Measurements from ENCODE around the gene ARRDC5. TPM values are rescaled to one million over a fixed set of nuclear protein-coding genes. Genes with fewer than 3 reads are reported as not detected.

ARRDC5 gene
- total and polyA plus RNA-seq, 2 of the 13 experiments (the other 11 are each of a cell fraction or from before 2014, with no cell fraction given), result not detected

- no peak for TF ChIP-seq ZNF646 (CRISPR knock-in tag; IDR thresholded peaks at IDR 0.05)
- TF ChIP-seq EHMT2 (IDR thresholded peaks at IDR 0.05; ENCODE audit: borderline replicate concordance, low read depth, low read length), result no peak
- no peak for TF ChIP-seq NCOA1 (CRISPR knock-in tag; IDR thresholded peaks at IDR 0.05)
- peak; percentile 58; the same call in 1 of the 2 replicates for TF ChIP-seq HOXA3 (CRISPR knock-in tag; IDR thresholded peaks at IDR 0.05)
- peak; percentile 85 for TF ChIP-seq HDAC1 (CRISPR knock-in tag; IDR thresholded peaks at IDR 0.05)
- no peak for TF ChIP-seq ZNF362 (CRISPR knock-in tag; IDR thresholded peaks at IDR 0.05; ENCODE audit: borderline replicate concordance)
- 0 out of 2 replicates have a peak, but pooled peaks have one; percentile 27 for TF ChIP-seq HNF4G (IDR thresholded peaks at IDR 0.05; ENCODE audit: borderline replicate concordance, low read depth, low read length)
- TF ChIP-seq HNF4G (CRISPR knock-in tag; IDR thresholded peaks at IDR 0.05; ENCODE audit: borderline replicate concordance, low read depth), result no peak
- TF ChIP-seq ADNP (CRISPR knock-in tag; IDR thresholded peaks at IDR 0.05), result peak; percentile 36; the same call in 1 of the 2 replicates
- no peak for TF ChIP-seq YY1 (IDR thresholded peaks at IDR 0.05; ENCODE audit: insufficient read depth, insufficient replicate concordance, low read depth, low read length)
- TF ChIP-seq MLXIP (CRISPR knock-in tag; IDR thresholded peaks at IDR 0.05; ENCODE audit: borderline replicate concordance), result no peak
- TF ChIP-seq ZNF781 (CRISPR knock-in tag; IDR thresholded peaks at IDR 0.05; ENCODE audit: borderline replicate concordance, not compliant biosample characterization), result no peak
- TF ChIP-seq AHR (CRISPR knock-in tag; IDR thresholded peaks at IDR 0.05), result no peak
- no peak for TF ChIP-seq ARNT2 (CRISPR knock-in tag; IDR thresholded peaks at IDR 0.05; ENCODE audit: low read depth)
- no peak for TF ChIP-seq GZF1 (CRISPR knock-in tag; IDR thresholded peaks at IDR 0.05)
- no peak for TF ChIP-seq SOX13 (IDR thresholded peaks at IDR 0.05)
- peak in 1 of 2 experiments; percentile 20; a peak in 1 of 4 replicates for TF ChIP-seq SOX13 (CRISPR knock-in tag; conservative IDR thresholded peaks at IDR 0.05 in 1 of 2, IDR thresholded peaks at IDR 0.05 in 1 of 2)
Observed at GRCh38 chr19:4904481-4904880, 1.8 kb upstream of the ARRDC5 start (continued).
